ENCODE measurements around the gene BTNL3. TPM values are rescaled to one million over a fixed set of nuclear protein-coding genes. Genes with fewer than 3 reads are reported as not detected.

Gene BTNL3
- total RNA-seq, 1 donor from 2014 or later = not detected

DNA sequence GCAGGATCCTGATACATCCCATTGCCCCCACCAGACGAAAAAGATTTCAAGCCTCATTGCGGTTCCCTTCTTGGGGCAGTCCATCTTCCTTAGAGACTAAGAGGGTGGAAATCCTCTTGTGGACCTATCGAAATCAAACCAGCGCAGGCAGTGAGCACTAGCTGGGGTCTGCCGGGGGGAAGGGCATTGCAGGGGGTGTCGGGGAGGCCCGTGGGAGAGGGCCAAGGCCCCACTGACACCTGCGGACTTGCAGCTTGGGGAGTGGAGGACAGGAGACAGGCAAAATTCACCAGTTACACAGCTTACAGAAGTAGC, 51.9 kb downstream of the BTNL3 start:
- Mint-ChIP-seq H3K27ac (ENCODE audit: unreplicated experiment) (no peak overlapping the region), H3K4me3 (ENCODE audit: unreplicated experiment) (no peak overlapping the region), H3K36me3 (ENCODE audit: low read depth, unreplicated experiment) (no peaks in the 10 kb centered on the region), H3K9me3 (ENCODE audit: unreplicated experiment) (peaks cover 2% of the 10 kb centered on the region), H3K4me1 (ENCODE audit: low read depth, unreplicated experiment) (no peaks in the 10 kb centered on the region), H3K27me3 (ENCODE audit: low read depth, unreplicated experiment) (peaks cover 48% of the 10 kb centered on the region)
- Histone ChIP-seq H3K9ac (ENCODE audit: low read length) (no peak overlapping the region), H3K79me2 (ENCODE audit: insufficient read depth, low read length) (no peaks in the 10 kb centered on the region), H3K9me3 (ENCODE audit: insufficient read depth, low read depth, low read length) (no peaks in the 10 kb centered on the region), H4K20me1 (ENCODE audit: insufficient read depth, low read length) (no peaks in the 10 kb centered on the region), H2AFZ (ENCODE audit: low read depth, low read length) (no peak overlapping the region), H3K4me1 (ENCODE audit: insufficient read depth, low read length) (no peaks in the 10 kb centered on the region), H3K36me3 (ENCODE audit: insufficient read depth, low read length) (no peaks in the 10 kb centered on the region), H3K4me3 (ENCODE audit: insufficient read depth, low read depth, low read length) (no peak overlapping the region), H3K4me2 (ENCODE audit: low read length) (no peak overlapping the region), H3K27ac (ENCODE audit: low read depth, low read length) (no peak overlapping the region), H3K27me3 (ENCODE audit: insufficient read depth, low read length) (peaks cover 3% of the 10 kb centered on the region)
- FAIRE-seq (no peak), DNase-seq (ENCODE audit: low read depth) (no peak)
- TF ChIP-seq, protein P1, sequence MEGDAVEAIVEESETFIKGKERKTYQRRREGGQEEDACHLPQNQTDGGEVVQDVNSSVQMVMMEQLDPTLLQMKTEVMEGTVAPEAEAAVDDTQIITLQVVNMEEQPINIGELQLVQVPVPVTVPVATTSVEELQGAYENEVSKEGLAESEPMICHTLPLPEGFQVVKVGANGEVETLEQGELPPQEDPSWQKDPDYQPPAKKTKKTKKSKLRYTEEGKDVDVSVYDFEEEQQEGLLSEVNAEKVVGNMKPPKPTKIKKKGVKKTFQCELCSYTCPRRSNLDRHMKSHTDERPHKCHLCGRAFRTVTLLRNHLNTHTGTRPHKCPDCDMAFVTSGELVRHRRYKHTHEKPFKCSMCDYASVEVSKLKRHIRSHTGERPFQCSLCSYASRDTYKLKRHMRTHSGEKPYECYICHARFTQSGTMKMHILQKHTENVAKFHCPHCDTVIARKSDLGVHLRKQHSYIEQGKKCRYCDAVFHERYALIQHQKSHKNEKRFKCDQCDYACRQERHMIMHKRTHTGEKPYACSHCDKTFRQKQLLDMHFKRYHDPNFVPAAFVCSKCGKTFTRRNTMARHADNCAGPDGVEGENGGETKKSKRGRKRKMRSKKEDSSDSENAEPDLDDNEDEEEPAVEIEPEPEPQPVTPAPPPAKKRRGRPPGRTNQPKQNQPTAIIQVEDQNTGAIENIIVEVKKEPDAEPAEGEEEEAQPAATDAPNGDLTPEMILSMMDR (IDR thresholded peaks at IDR 0.05; ENCODE audit: insufficient read depth, low read depth, low read length) = no peak
- no peak for TF ChIP-seq EZH2 (IDR thresholded peaks at IDR 0.05; ENCODE audit: insufficient read depth, low read length)

GRCh38 chr5:181041043-181041442, 52.4 kb downstream of the BTNL3 start:
- TF ChIP-seq EZH2 (IDR thresholded peaks at IDR 0.05; ENCODE audit: insufficient read depth, low read length) = no peak
- TF ChIP-seq, protein P1 (IDR thresholded peaks at IDR 0.05; ENCODE audit: insufficient read depth, low read depth, low read length) = no peak
- no peaks in the 10 kb centered on the region for H3K4me1 ChIP-seq (ENCODE audit: insufficient read depth, low read length)
- H3K4me2 ChIP-seq (ENCODE audit: low read length) = no peak overlapping the region
- H4K20me1 ChIP-seq (ENCODE audit: insufficient read depth, low read length) = no peaks in the 10 kb centered on the region
- FAIRE-seq (no peak), DNase-seq (ENCODE audit: low read depth) (no peak)
- no peaks in the 10 kb centered on the region for H3K4me1 Mint-ChIP-seq (ENCODE audit: low read depth, unreplicated experiment)
- peaks cover 2% of the 10 kb centered on the region for H3K9me3 Mint-ChIP-seq (ENCODE audit: unreplicated experiment)
- no peak overlapping the region for H3K4me3 ChIP-seq (ENCODE audit: insufficient read depth, low read depth, low read length)
- no peak overlapping the region for H3K9ac ChIP-seq (ENCODE audit: low read length)
- no peak overlapping the region for H3K27ac Mint-ChIP-seq (ENCODE audit: unreplicated experiment)
- no peak overlapping the region for H3K4me3 Mint-ChIP-seq (ENCODE audit: unreplicated experiment)
- no peaks in the 10 kb centered on the region for H3K79me2 ChIP-seq (ENCODE audit: insufficient read depth, low read length)
- peaks cover 3% of the 10 kb centered on the region for H3K27me3 ChIP-seq (ENCODE audit: insufficient read depth, low read length)
- peaks cover 47% of the 10 kb centered on the region for H3K27me3 Mint-ChIP-seq (ENCODE audit: low read depth, unreplicated experiment)
- H3K36me3 ChIP-seq (ENCODE audit: insufficient read depth, low read length) = no peaks in the 10 kb centered on the region
- H3K27ac ChIP-seq (ENCODE audit: low read depth, low read length) = no peak overlapping the region
- H3K36me3 Mint-ChIP-seq (ENCODE audit: low read depth, unreplicated experiment) = no peaks in the 10 kb centered on the region
- H2AFZ ChIP-seq (ENCODE audit: low read depth, low read length) = no peak overlapping the region
- H3K9me3 ChIP-seq (ENCODE audit: insufficient read depth, low read depth, low read length) = no peaks in the 10 kb centered on the region

GRCh38 chr5:181042036-181042713, 53.5 kb downstream of the BTNL3 start:
- no peaks in the 10 kb centered on the region for H3K36me3 ChIP-seq (ENCODE audit: insufficient read depth, low read length)
- TF ChIP-seq EZH2 (IDR thresholded peaks at IDR 0.05; ENCODE audit: insufficient read depth, low read length) = no peak
- TF ChIP-seq, protein P1 (IDR thresholded peaks at IDR 0.05; ENCODE audit: insufficient read depth, low read depth, low read length) = no peak
- H4K20me1 ChIP-seq (ENCODE audit: insufficient read depth, low read length) = no peaks in the 10 kb centered on the region
- H3K9ac ChIP-seq (ENCODE audit: low read length) = no peak overlapping the region
- Mint-ChIP-seq H3K27me3 (ENCODE audit: low read depth, unreplicated experiment) (peaks cover 44% of the 10 kb centered on the region), H3K27ac (ENCODE audit: unreplicated experiment) (no peak overlapping the region), H3K4me1 (ENCODE audit: low read depth, unreplicated experiment) (no peaks in the 10 kb centered on the region), H3K9me3 (ENCODE audit: unreplicated experiment) (peaks cover 2% of the 10 kb centered on the region), H3K4me3 (ENCODE audit: unreplicated experiment) (no peak overlapping the region), H3K36me3 (ENCODE audit: low read depth, unreplicated experiment) (no peaks in the 10 kb centered on the region)
- H3K27ac ChIP-seq (ENCODE audit: low read depth, low read length) = no peak overlapping the region
- H2AFZ ChIP-seq (ENCODE audit: low read depth, low read length) = no peak overlapping the region
- no peaks in the 10 kb centered on the region for H3K4me1 ChIP-seq (ENCODE audit: insufficient read depth, low read length)
- H3K27me3 ChIP-seq (ENCODE audit: insufficient read depth, low read length) = peaks cover 3% of the 10 kb centered on the region
- FAIRE-seq = no peak
- no peak for DNase-seq (ENCODE audit: low read depth)
- no peak overlapping the region for H3K4me2 ChIP-seq (ENCODE audit: low read length)
- H3K9me3 ChIP-seq (ENCODE audit: insufficient read depth, low read depth, low read length) = peaks cover 3% of the 10 kb centered on the region
- H3K4me3 ChIP-seq (ENCODE audit: insufficient read depth, low read depth, low read length) = no peak overlapping the region
- H3K79me2 ChIP-seq (ENCODE audit: insufficient read depth, low read length) = no peaks in the 10 kb centered on the region
